Neuronal stem cell (in vitro differentiated cells): ENCODE measurements around the gene IRX3.

Experiments used
- DNase-seq: peaks from one replicate; pipeline ENCODE4 v3.0.0-alpha.2; 2013; ENCODE audit warnings: low spot score
- H2AFZ ChIP-seq: one replicate; pipeline ENCODE4 v1.6.1; 2013; ENCODE audit warnings: mild to moderate bottlenecking, low read length, inconsistent platforms
- H2AK5ac ChIP-seq: 2 replicates; pipeline ENCODE4 v1.6.1; 2013; ENCODE audit warnings: low read depth, mild to moderate bottlenecking, inconsistent platforms, low read length, moderate library complexity, mixed read lengths
- H2BK120ac ChIP-seq: 2 replicates; pipeline ENCODE4 v1.6.1; 2013; ENCODE audit warnings: low read depth, mild to moderate bottlenecking, inconsistent platforms, low read length, moderate library complexity, mixed read lengths
- H2BK12ac ChIP-seq: one replicate; pipeline ENCODE4 v1.6.1; 2013; ENCODE audit warnings: low read length, inconsistent platforms
- H2BK15ac ChIP-seq: 2 replicates; pipeline ENCODE4 v1.6.1; 2013; ENCODE audit warnings: mild to moderate bottlenecking, low read length, inconsistent platforms, mixed read lengths
- H2BK5ac ChIP-seq: one replicate; pipeline ENCODE4 v1.6.1; 2013; ENCODE audit warnings: inconsistent platforms, mild to moderate bottlenecking, low read length, moderate library complexity
- H3K14ac ChIP-seq: one replicate; pipeline ENCODE4 v1.6.1; 2013; ENCODE audit warnings: low read length, inconsistent platforms
- H3K18ac ChIP-seq: 2 replicates; pipeline ENCODE4 v1.6.1; 2013; ENCODE audit warnings: low read length, inconsistent platforms
- H3K23ac ChIP-seq: 2 replicates; pipeline ENCODE4 v1.6.1; 2013; ENCODE audit warnings: low read depth, mild to moderate bottlenecking, mixed read lengths, low read length, inconsistent platforms; ENCODE audit not compliant: poor library complexity
- H3K27ac ChIP-seq: replicated peaks from 3 replicates; pipeline ENCODE4 v1.5.1; 2013; ENCODE audit warnings: low read length, inconsistent platforms
- H3K27me3 ChIP-seq, 3 experiments: 2 replicates each; pipeline ENCODE4 v1.6.1; 2013; ENCODE audit warnings: low read length in 3 of 3, mild to moderate bottlenecking in 2 of 3, inconsistent platforms in 1 of 3, low read depth in 1 of 3, mixed read lengths in 1 of 3, moderate library complexity in 1 of 3; ENCODE audit not compliant: control insufficient read depth in 3 of 3, insufficient read depth in 3 of 3
- H3K36me3 ChIP-seq, 2 donors: replicated peaks in 1 of 2; 2 replicates each; pipeline ENCODE4 v1.6.1; 2013; ENCODE audit warnings: low read length in 2 of 2; ENCODE audit not compliant: control insufficient read depth in 2 of 2, insufficient read depth in 2 of 2
- H3K4ac ChIP-seq: 2 replicates; pipeline ENCODE4 v1.6.1; 2013; ENCODE audit warnings: inconsistent platforms, mild to moderate bottlenecking, low read length, moderate library complexity
- H3K4me1 ChIP-seq, 2 donors: 1 replicate in 1 of 2; 2 replicates in 1 of 2; pipeline ENCODE4 v1.6.1; 2013; ENCODE audit warnings: low read length in 2 of 2, low read depth in 1 of 2; ENCODE audit not compliant: control insufficient read depth in 2 of 2, insufficient read depth in 1 of 2
- H3K4me2 ChIP-seq: one replicate; pipeline ENCODE4 v1.6.1; 2013; ENCODE audit warnings: mild to moderate bottlenecking, low read length, inconsistent platforms; ENCODE audit not compliant: insufficient read depth, poor library complexity, severe bottlenecking
- H3K4me3 ChIP-seq, 2 donors: 2 replicates each; pipeline ENCODE4 v1.5.1; 2013; ENCODE audit warnings: low read length in 2 of 2, mild to moderate bottlenecking in 2 of 2, inconsistent platforms in 1 of 2, moderate library complexity in 1 of 2
- H3K79me1 ChIP-seq: one replicate; pipeline ENCODE4 v1.6.1; 2013; ENCODE audit warnings: low read depth, mild to moderate bottlenecking, inconsistent platforms, low read length, moderate library complexity
- H3K9ac ChIP-seq: one replicate; pipeline ENCODE4 v1.6.1; 2013; ENCODE audit warnings: mild to moderate bottlenecking, low read depth, low read length, inconsistent platforms; ENCODE audit not compliant: poor library complexity
- H3K9me3 ChIP-seq, 2 donors: replicated peaks in 1 of 2; 2 replicates each; pipeline versions ENCODE3 to v1.6.1; 2013; ENCODE audit warnings: low read length in 2 of 2, mild to moderate bottlenecking in 2 of 2, inconsistent platforms in 1 of 2, low read depth in 1 of 2, mixed read lengths in 1 of 2, moderate library complexity in 1 of 2; ENCODE audit not compliant: control insufficient read depth in 2 of 2, insufficient read depth in 1 of 2
- H4K8ac ChIP-seq: one replicate; pipeline ENCODE4 v1.6.1; 2013; ENCODE audit warnings: low read depth, mild to moderate bottlenecking, inconsistent platforms, low read length, moderate library complexity
- H4K91ac ChIP-seq: one replicate; pipeline ENCODE4 v1.6.1; 2013; ENCODE audit warnings: low read length, low read depth, mild to moderate bottlenecking, inconsistent platforms; ENCODE audit not compliant: poor library complexity
- WGBS, 2 donors: extraction: QIAGEN DNeasy Blood & Tissue Kit; methylation state at CpG; one replicate each; pipeline ENCODE4 v1.1.7; 2013; ENCODE audit warnings: missing lambda C conversion rate in 2 of 2, mixed read lengths in 1 of 2; ENCODE audit not compliant: insufficient read length in 2 of 2, insufficient replicate concordance in 1 of 2; ENCODE audit errors: extremely low coverage in 2 of 2; 5-methylcytosine and 5-hydroxymethylcytosine counted together

The IRX3 gene

DNA sequence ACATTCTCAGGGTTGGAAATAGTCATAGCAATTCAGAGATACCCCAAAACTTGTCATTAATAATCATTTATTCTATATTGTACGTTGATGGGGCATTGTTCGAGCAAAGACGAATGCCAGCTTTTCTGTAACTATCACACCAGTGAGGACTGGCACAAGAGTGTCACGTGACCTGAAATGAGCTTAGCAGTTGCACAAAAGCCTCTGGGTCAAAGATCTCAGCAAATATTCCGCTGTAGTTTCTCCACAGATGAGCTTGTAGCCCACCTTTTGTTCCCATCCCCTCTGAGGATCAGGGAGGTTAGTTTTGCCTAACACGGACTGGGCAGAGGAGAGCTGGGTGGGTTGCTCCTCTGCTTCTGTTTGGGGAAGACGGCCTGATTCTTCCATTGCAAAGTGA lies 18.2 kb downstream of the IRX3 start:
- no peaks in the 10 kb centered on the region for H3K79me1 ChIP-seq
- H2BK5ac ChIP-seq = no peak overlapping the region
- no peak overlapping the region for H2BK120ac ChIP-seq
- H3K9me3 ChIP-seq = no peaks in the 10 kb centered on the region
- H3K18ac ChIP-seq = no peak overlapping the region
- H4K8ac ChIP-seq = no peak overlapping the region
- no CpG with 5 or more reads among the region's 7 CpGs for WGBS, 2 donors
- peak overlapping the region; percentile 78 for H2AFZ ChIP-seq
- peaks cover 2 to 19% of the 10 kb centered on the region in 2 donors for H3K4me1 ChIP-seq
- DNase-seq = no peak
- no peaks in the 10 kb centered on the region for H3K36me3 ChIP-seq
- H3K4ac ChIP-seq = no peak overlapping the region
- H3K4me3 ChIP-seq = no peak overlapping the region
- no peak overlapping the region for H3K4me2 ChIP-seq
- H3K14ac ChIP-seq = no peak overlapping the region
- no peak overlapping the region for H4K91ac ChIP-seq
- H2BK12ac ChIP-seq = no peak overlapping the region
- H3K27me3 ChIP-seq = no peaks in the 10 kb centered on the region
- H2AK5ac ChIP-seq = no peak overlapping the region
- no peak overlapping the region for H3K23ac ChIP-seq
- no peak overlapping the region for H3K27ac ChIP-seq
- no peak overlapping the region for H3K9ac ChIP-seq
- no peak overlapping the region for H2BK15ac ChIP-seq

DNA sequence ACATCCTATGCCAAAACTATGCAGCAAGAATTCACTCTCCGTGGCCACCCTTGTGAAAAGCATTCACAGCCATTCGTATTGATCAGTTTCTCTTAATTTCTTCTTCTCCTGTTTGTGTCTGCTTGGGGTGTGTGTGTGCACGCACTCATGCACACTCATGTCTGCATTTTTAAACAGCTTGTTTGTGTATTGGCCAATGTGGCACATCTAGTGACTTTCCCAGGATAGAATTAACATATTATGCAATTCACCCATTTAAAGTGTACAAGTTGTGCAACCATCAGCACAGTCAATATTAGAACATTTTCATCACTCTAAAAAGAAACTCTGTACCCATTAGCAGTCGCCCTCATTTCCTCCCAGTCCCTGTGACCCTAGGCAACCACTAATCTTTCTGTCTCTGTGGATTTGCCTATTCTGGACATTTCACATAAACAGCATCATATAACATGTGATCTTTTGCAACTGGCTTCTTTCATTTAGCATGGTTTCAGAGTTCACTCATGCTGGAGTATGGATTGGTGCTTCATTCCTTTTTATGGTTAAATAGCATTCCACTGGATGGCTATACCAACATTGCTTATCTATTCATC lies 20.1 kb downstream of the IRX3 start:
- Histone ChIP-seq H2BK5ac (no peak overlapping the region), H4K8ac (no peak overlapping the region), H3K18ac (no peak overlapping the region)

DNA sequence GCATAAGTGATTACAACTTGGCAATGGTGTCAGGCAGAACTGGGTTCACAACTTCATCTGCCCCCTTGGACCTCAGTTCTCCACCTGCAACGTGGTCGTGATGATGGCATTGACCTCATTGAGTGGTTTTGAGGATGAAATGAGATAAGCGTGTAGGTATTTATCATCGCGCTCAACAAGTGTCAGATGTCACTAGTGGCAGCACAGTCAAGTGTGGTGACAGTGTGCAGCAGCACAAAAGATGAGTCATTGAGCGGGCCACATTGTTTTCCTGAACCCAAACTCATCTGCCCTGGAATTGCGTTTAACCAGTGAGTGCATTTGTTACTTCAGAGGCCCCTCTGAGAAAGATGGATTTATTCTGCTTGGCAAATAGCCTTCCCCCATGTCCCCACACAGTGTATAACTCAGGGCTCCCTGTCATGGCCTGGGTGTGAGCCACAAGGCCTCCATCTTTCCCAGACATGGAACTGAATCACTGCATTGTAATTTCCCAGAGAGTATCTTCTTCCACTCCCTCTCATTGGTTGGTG lies 20.9 kb downstream of the IRX3 start:
- Histone ChIP-seq H2BK12ac (no peak overlapping the region), H3K36me3 (no peaks in the 10 kb centered on the region), H2AK5ac (no peak overlapping the region), H2BK120ac (no peak overlapping the region), H3K27me3 (no peaks in the 10 kb centered on the region), H3K27ac (no peak overlapping the region), H3K4me1 (peaks cover 2 to 19% of the 10 kb centered on the region in 2 donors), H3K4me3 (no peak overlapping the region), H2AFZ (peak overlapping the region; percentile 86), H4K8ac (no peak overlapping the region), H3K9me3 (peaks cover 0 to 5% of the 10 kb centered on the region in 2 donors), H3K4ac (no peak overlapping the region), H3K14ac (no peak overlapping the region), H3K4me2 (no peak overlapping the region), H3K9ac (no peak overlapping the region), H2BK5ac (no peak overlapping the region), H3K79me1 (no peaks in the 10 kb centered on the region), H3K23ac (no peak overlapping the region), H2BK15ac (no peak overlapping the region), H3K18ac (peak overlapping the region; percentile 11), H4K91ac (no peak overlapping the region)
- DNase-seq = no peak
- WGBS, 2 donors = no CpG with 5 or more reads among the region's 7 CpGs

More for the DNA sequence above, 20.1 kb downstream of the IRX3 start:
- WGBS, 2 donors = no CpG with 5 or more reads among the region's 4 CpGs
- no peak for DNase-seq
- H2AFZ ChIP-seq = peak overlapping the region; percentile 86
- H3K4me2 ChIP-seq = no peak overlapping the region
- H3K27me3 ChIP-seq = no peaks in the 10 kb centered on the region
- no peak overlapping the region for H3K23ac ChIP-seq
- H3K14ac ChIP-seq = no peak overlapping the region
- no peak overlapping the region for H3K4me3 ChIP-seq
- peaks cover 0 to 4% of the 10 kb centered on the region in 2 donors for H3K9me3 ChIP-seq
- H3K4me1 ChIP-seq = peaks cover 2 to 19% of the 10 kb centered on the region in 2 donors
- H3K27ac ChIP-seq = no peak overlapping the region
- H3K9ac ChIP-seq = no peak overlapping the region
- no peak overlapping the region for H4K91ac ChIP-seq
- no peak overlapping the region for H2BK120ac ChIP-seq
- H3K79me1 ChIP-seq = no peaks in the 10 kb centered on the region
- no peak overlapping the region for H2BK15ac ChIP-seq
- H2BK12ac ChIP-seq = no peak overlapping the region
- H3K4ac ChIP-seq = no peak overlapping the region
- H3K36me3 ChIP-seq = no peaks in the 10 kb centered on the region
- no peak overlapping the region for H2AK5ac ChIP-seq

DNA sequence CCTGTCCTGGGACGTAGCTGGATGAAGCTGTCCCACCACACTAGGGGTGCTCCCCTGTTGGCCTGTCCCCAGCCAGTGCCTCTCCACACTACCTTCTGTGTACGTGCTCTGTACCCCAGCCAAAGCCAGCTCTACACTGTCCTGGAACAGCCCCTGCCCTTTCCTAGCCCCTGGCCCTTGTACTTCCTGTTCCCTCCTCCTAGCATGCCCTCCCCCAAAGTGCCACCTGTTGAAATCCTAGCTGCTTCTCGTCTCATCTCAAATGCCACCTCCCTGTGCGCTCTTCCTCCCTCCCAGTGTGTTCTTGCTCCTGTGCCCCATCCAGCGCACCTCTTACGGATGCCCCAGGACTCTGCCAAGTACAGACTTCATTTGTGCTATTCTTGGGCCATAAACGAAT lies 33.5 kb downstream of the IRX3 start:
- Histone ChIP-seq H3K36me3 (no peaks in the 10 kb centered on the region), H3K4me3 (no peak overlapping the region), H2BK5ac (peak overlapping the region; percentile 20), H3K9ac (no peak overlapping the region), H3K4me2 (no peak overlapping the region), H3K14ac (no peak overlapping the region), H3K27ac (no peak overlapping the region), H3K9me3 (peaks cover 0 to 4% of the 10 kb centered on the region in 2 donors), H4K91ac (no peak overlapping the region), H2AFZ (no peak overlapping the region), H4K8ac (no peak overlapping the region), H2BK120ac (no peak overlapping the region), H2AK5ac (peak overlapping the region; percentile 66), H3K23ac (no peak overlapping the region), H2BK15ac (no peak overlapping the region), H2BK12ac (no peak overlapping the region), H3K4me1 (no peaks in the 10 kb centered on the region), H3K27me3 (peaks cover 0 to 12% (median 0%) of the 10 kb centered on the region in 3 experiments), H3K18ac (peak overlapping the region; percentile 36), H3K79me1 (no peaks in the 10 kb centered on the region), H3K4ac (no peak overlapping the region)
- no CpG with 5 or more reads among the region's 7 CpGs for WGBS, 2 donors
- DNase-seq = no peak
